ENCODE data around the gene TANC1.

DNA sequence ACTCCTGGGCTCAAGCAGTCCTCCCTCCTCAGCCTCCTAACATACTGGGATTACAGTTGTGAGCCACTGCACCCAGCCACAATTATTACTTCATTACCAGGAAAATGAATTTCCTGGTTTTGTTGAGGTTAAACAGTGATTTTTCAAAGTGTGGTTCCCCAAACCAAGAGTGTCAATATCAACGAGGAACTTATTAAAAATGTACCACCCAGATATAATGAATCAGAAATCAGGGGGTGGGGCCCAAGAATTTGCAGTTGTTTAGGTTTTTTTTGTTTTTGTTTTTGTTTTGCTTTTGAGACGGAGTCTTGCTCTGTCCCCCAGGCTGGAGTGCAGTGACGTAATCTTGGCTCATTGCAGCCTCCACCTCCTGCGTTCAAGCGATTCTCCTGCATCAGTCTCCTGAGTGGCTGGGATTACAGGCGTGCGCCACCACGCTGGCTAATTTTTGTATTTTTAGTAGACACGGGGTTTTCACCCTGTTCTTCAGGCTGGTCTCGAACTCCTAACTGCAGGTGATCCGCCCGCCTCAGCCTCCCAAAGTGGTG is 224.0 kb downstream of the TANC1 start:
- TF ChIP-seq POLR2A (IDR thresholded peaks at IDR 0.05; ENCODE audit: low read length): no peak
- TF ChIP-seq GATA1 (IDR thresholded peaks at IDR 0.05; ENCODE audit: low read depth, low read length): no peak

Data from erythroblast (primary cell).